ENCODE measurements around the gene TTC1.

TTC1 gene

GRCh38 chr5:160082614-160083500, 73.9 kb downstream of the TTC1 start:
- no peak for FAIRE-seq
- DNase-seq (ENCODE audit: low spot score): peak; percentile 70

- FAIRE-seq: peak; percentile 30
- DNase-seq (ENCODE audit: low spot score): peak; percentile 52
Observed at GRCh38 chr5:160083501-160083900, 74.6 kb downstream of the TTC1 start.

DNA sequence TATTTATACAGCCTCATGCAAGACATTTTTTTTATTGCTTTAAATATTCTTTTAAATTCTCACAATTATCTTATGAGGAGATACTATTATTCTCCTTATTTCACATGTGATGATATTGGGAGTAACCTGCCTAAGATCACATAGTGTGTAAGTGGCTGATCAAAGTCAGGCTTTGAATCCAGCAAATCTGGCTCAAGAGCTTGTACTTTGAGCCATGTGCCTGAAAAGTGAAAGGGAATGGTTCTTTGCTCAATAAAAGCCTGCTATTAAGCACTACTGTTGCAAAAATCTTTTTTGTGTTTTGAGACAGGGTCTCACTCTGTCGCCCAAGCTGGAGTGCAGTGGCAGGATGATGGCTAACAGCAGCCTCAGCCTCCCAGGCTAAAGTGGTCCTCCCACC, 75.2 kb downstream of the TTC1 start:
- no peak for FAIRE-seq

DNA sequence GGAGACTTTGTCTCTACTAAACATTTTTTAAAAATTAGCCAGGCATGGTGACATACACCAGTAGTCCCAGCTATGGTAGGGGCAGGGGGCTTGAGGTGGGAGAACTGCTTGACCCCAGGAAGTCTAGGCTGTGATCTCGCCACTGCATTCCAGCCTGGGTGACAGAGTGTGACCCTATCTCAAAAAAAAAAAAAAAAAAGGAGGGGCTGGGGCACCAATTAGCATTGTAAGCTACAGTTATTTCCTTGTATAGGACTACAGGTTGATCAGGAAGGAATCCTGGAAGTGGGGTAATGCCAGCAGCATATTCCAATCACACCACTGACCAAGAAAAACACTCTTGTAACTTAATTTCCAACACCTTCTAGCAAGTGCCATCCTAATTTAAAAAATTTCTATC, 78.3 kb downstream of the TTC1 start:
- DNase-seq (ENCODE audit: low spot score) (no peak), FAIRE-seq (no peak)

More for the DNA sequence above, 75.2 kb downstream of the TTC1 start:
- DNase-seq (ENCODE audit: low spot score): no peak

GRCh38 chr5:160088805-160089204, 79.9 kb downstream of the TTC1 start:
- DNase-seq (ENCODE audit: low spot score) (no peak), FAIRE-seq (no peak)

GRCh38 chr5:160089531-160089930, 80.6 kb downstream of the TTC1 start:
- no peak for FAIRE-seq

GRCh38 chr5:160090059-160090458, 81.1 kb downstream of the TTC1 start:
- DNase-seq (ENCODE audit: low spot score) (no peak), FAIRE-seq (no peak)

More at GRCh38 chr5:160089531-160089930, 80.6 kb downstream of the TTC1 start:
- DNase-seq (ENCODE audit: low spot score): no peak

DNA sequence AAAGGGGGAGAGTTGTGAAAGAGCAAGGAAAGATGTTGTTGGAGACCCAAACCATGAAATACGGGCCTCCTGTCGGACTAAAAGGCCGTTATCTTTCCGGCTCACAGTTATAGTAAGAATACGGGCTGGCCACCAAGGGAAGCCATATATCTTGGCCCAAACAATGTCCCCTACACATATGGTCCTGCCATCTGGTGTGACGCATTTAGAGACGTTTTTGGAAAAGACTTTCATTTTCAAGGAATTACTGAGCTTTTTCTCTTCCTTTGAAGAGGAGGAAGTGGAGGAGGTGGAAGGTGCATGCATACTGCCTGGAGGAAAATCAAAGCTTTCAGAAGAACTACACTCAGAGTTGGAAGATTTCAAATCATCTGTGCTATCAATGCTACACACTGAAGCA, 83.6 kb downstream of the TTC1 start:
- DNase-seq (ENCODE audit: low spot score) (no peak), FAIRE-seq (no peak)

GRCh38 chr5:160092960-160093707, 84.2 kb downstream of the TTC1 start:
- DNase-seq (ENCODE audit: low spot score) (no peak), FAIRE-seq (no peak)

GRCh38 chr5:160096178-160096577, 87.2 kb downstream of the TTC1 start:
- FAIRE-seq (no peak), DNase-seq (ENCODE audit: low spot score) (no peak)

DNA sequence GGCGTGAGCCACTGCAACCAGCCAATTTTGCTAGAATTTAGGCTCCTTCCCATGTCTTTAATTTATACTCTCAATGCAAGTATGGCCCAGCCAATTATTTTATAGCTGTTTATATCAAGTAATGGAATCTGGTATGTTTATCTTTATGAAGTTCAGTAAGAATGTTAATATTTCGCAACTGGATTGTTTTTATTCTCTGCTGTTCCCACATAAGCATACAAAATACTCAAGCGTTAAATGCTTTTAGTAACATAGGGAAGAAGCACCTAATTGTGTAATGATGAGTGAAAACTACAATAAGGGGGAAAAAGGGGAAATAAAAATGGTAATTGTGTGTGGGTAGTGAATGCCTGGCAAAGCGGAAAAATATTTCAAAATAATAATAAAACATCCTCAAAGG, 89.1 kb downstream of the TTC1 start:
- FAIRE-seq (no peak), DNase-seq (ENCODE audit: low spot score) (no peak)

DNA sequence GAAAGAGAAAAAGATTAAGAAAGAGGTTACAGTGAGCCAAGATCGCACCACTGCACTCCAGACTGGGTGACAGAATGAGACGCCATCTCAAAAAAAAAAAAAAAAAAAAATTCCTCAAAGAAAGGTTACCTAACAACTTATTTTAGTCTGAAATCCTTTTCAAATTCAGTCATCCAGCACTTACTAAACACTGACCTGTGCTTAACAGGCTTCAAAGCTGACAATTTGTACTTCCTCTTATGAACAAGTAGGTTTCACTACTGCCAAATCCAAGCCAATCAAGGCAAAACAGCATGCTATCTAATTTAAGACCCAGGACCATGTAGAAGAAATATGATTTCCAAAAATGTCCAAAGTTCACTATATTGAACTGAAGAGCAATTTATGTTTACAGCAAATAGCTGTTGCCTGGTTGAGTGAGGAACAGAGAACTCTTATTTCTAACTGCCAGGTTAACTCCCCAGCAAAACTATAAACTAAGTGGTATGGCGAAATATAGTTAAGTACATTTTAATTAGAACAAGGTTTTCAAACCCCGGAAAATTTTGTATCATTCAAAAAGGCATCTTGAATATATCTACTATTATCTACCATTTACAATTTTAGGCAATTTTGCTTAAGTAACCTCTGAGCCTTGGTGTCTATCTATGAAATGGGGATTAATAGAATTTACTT, 96.9 kb downstream of the TTC1 start:
- DNase-seq (ENCODE audit: low spot score): no peak
- no peak for FAIRE-seq

DNA sequence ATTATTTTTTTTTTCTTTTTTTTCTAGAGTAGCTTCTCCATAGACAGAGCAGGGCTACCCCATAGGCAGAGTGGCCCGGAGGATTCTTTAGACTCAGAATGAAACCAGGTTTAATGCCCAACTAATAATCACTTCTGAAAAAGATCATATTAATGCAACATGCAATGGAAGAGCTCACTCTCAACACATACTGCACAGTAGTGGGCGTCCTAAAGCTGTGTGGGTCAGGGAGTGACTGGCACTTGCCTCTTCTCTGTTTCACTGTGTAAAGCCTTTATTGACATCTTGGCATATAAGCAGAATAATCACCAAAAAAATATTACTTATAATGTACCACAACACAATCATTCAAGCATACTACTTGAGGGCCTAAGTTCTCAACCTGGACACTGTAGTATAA, 99.2 kb downstream of the TTC1 start:
- FAIRE-seq (no peak), DNase-seq (ENCODE audit: low spot score) (no peak)

Measured in urothelium cell line (cell line).